Skeletal muscle tissue (tissue), 4 donors: ENCODE results near the gene MALRD1. TPM values are rescaled to one million over a fixed set of nuclear protein-coding genes. Genes with fewer than 3 reads are reported as not detected.

ENCODE experiments used
- H3K27ac ChIP-seq: one replicate; pipeline ENCODE4 v1.7.0; 2013; ENCODE audit warnings: mild to moderate bottlenecking, low read depth, low read length, inconsistent platforms
- H3K27me3 ChIP-seq, 3 donors: one replicate each; pipeline ENCODE4 v1.7.0; 2013; ENCODE audit warnings: low read length in 3 of 3; ENCODE audit not compliant: control insufficient read depth in 3 of 3, insufficient read depth in 3 of 3
- H3K36me3 ChIP-seq, 3 donors: one replicate each; pipeline ENCODE4 v1.7.0; 2013; ENCODE audit warnings: low read length in 3 of 3; ENCODE audit not compliant: control insufficient read depth in 3 of 3, insufficient read depth in 3 of 3
- H3K4me1 ChIP-seq, 3 donors: one replicate each; pipeline ENCODE4 v1.7.0; 2013; ENCODE audit warnings: low read length in 3 of 3, mild to moderate bottlenecking in 3 of 3; ENCODE audit not compliant: control insufficient read depth in 3 of 3, insufficient read depth in 3 of 3
- H3K4me3 ChIP-seq, 3 donors: one replicate each; pipeline ENCODE4 v1.7.0; 2013; ENCODE audit warnings: low read length in 3 of 3
- H3K9ac ChIP-seq, 3 donors: one replicate each; pipeline ENCODE4 v1.7.0; 2013; ENCODE audit warnings: low read length in 3 of 3, mild to moderate bottlenecking in 3 of 3, moderate library complexity in 2 of 3, low read depth in 1 of 3
- H3K9me3 ChIP-seq, 3 donors: one replicate each; pipeline ENCODE4 v1.7.0; 2013; ENCODE audit warnings: low read length in 3 of 3; ENCODE audit not compliant: control insufficient read depth in 3 of 3
- total RNA-seq: library from RNA; depleted of rRNA; stranded (reverse); fragments of >200 nt; gene quantifications from one replicate; pipeline ENCODE4 v1.2.3, GENCODE V29; 2014
- donor health status: Osteomylitis.

Gene MALRD1
- total RNA-seq, 1 donor from 2014 or later, result 2.1 TPM

- Histone ChIP-seq H3K9me3 (no peaks in the 10 kb centered on the region), H3K9ac (no peak overlapping the region)
These were observed 7.4 kb upstream of the MALRD1 start for GRCh38 chr10:19041171-19041570.

GRCh38 chr10:19043431-19043830 is 5.2 kb upstream of the MALRD1 start:
- no peaks in the 10 kb centered on the region for H3K4me1 ChIP-seq
- H3K27ac ChIP-seq, result no peak overlapping the region
- H3K27me3 ChIP-seq, result no peaks in the 10 kb centered on the region
- no peaks in the 10 kb centered on the region for H3K9me3 ChIP-seq
- H3K36me3 ChIP-seq, result no peaks in the 10 kb centered on the region
- no peak overlapping the region for H3K9ac ChIP-seq
- no peak overlapping the region for H3K4me3 ChIP-seq

More at GRCh38 chr10:19041171-19041570, 7.4 kb upstream of the MALRD1 start:
- Histone ChIP-seq H3K4me3 (no peak overlapping the region), H3K36me3 (no peaks in the 10 kb centered on the region), H3K27ac (no peak overlapping the region), H3K4me1 (no peaks in the 10 kb centered on the region), H3K27me3 (no peaks in the 10 kb centered on the region)

GRCh38 chr10:19046679-19047078 is 1.9 kb upstream of the MALRD1 start:
- H3K9me3 ChIP-seq, result no peaks in the 10 kb centered on the region
- no peak overlapping the region for H3K4me3 ChIP-seq
- no peaks in the 10 kb centered on the region for H3K4me1 ChIP-seq
- no peak overlapping the region for H3K27ac ChIP-seq
- no peaks in the 10 kb centered on the region for H3K27me3 ChIP-seq
- no peaks in the 10 kb centered on the region for H3K36me3 ChIP-seq
- no peak overlapping the region for H3K9ac ChIP-seq

GRCh38 chr10:19048891-19049290 is 290 bp downstream of the MALRD1 start:
- H3K9ac ChIP-seq, result no peak overlapping the region
- no peaks in the 10 kb centered on the region for H3K36me3 ChIP-seq
- H3K9me3 ChIP-seq, result no peaks in the 10 kb centered on the region
- no peak overlapping the region for H3K4me3 ChIP-seq
- no peak overlapping the region for H3K27ac ChIP-seq
- no peaks in the 10 kb centered on the region for H3K27me3 ChIP-seq
- H3K4me1 ChIP-seq, result no peaks in the 10 kb centered on the region

DNA sequence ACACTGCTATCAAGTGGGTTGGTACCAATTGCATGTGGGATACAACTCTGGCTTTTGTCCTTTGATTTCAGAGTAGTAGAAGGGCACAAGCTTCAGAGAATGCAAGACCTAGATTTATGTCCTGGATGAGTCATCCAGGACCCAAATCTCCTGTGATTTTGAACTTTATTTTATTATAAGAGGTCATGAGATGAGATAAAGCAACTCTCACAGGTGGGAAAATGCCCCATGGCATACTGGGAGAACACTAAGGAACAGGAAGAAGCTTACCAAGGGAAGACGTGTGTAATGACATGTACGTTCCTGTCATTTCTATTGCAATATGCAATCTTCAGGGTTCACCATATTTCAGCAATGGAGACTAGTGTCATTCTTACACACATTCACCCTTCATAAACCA is 966 bp downstream of the MALRD1 start:
- Histone ChIP-seq H3K9me3 (no peaks in the 10 kb centered on the region), H3K4me1 (no peaks in the 10 kb centered on the region), H3K9ac (no peak overlapping the region), H3K27me3 (no peaks in the 10 kb centered on the region), H3K36me3 (no peaks in the 10 kb centered on the region), H3K4me3 (no peak overlapping the region), H3K27ac (no peak overlapping the region)

DNA sequence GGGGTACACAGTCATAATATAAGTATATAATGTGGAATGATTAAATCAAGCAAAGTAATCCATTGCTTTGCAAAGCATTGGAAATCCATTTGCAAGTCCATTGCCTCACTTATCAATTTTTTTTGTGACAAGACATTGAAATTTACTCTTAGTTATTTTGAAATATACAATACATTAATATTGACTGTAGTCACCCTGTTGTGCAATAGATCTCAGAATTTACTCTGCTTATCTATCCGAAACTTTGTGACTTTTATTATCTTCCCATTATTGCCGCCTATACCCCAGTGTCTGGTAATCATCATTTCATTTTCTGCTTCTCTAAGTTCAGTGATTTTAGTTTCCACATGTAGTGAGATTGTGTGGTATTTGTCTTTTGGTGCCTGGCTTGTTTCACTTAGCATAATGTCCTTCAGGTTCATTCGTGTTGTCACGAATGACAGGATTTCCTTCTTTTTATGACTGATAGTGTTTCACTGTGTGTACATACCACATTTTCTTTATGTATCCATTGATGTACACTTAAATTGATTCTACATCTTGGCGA is 5.8 kb downstream of the MALRD1 start:
- Histone ChIP-seq H3K27ac (no peak overlapping the region), H3K9ac (no peak overlapping the region), H3K4me3 (no peak overlapping the region), H3K36me3 (no peaks in the 10 kb centered on the region), H3K4me1 (no peaks in the 10 kb centered on the region), H3K27me3 (no peaks in the 10 kb centered on the region), H3K9me3 (no peaks in the 10 kb centered on the region)

GRCh38 chr10:19058046-19058445 is 9.4 kb downstream of the MALRD1 start:
- H3K4me1 ChIP-seq, result no peaks in the 10 kb centered on the region
- no peak overlapping the region for H3K27ac ChIP-seq
- H3K36me3 ChIP-seq, result no peaks in the 10 kb centered on the region
- H3K9me3 ChIP-seq, result no peaks in the 10 kb centered on the region
- no peak overlapping the region for H3K4me3 ChIP-seq
- H3K27me3 ChIP-seq, result no peaks in the 10 kb centered on the region
- no peak overlapping the region for H3K9ac ChIP-seq

DNA sequence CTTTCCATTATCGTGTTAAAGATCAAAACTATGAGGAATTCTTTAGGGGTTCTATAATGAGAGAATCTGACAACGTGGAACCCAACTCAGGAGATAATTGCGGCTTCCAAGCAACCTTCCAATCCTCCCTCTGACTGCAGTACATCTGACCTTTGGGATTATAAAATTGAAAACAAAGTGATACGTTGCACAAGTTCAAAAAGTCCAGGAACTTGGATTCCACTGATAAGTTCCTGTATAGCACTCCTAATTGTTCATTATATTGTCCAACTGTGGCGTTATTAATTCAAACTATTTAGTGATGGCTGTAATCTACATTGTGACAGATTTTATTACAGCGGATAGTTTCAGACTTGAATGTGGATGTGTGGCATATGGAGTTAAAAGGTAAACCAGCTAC is 15.4 kb downstream of the MALRD1 start:
- H3K4me1 ChIP-seq, result no peaks in the 10 kb centered on the region

GRCh38 chr10:19071946-19072345 is 23.3 kb downstream of the MALRD1 start:
- no peaks in the 10 kb centered on the region for H3K36me3 ChIP-seq
- no peaks in the 10 kb centered on the region for H3K27me3 ChIP-seq
- no peak overlapping the region for H3K9ac ChIP-seq
- no peak overlapping the region for H3K27ac ChIP-seq
- H3K4me1 ChIP-seq, result no peaks in the 10 kb centered on the region
- no peak overlapping the region for H3K4me3 ChIP-seq
- no peaks in the 10 kb centered on the region for H3K9me3 ChIP-seq

More for the DNA sequence above, 15.4 kb downstream of the MALRD1 start:
- H3K9me3 ChIP-seq, result no peaks in the 10 kb centered on the region
- no peak overlapping the region for H3K27ac ChIP-seq
- H3K4me3 ChIP-seq, result no peak overlapping the region
- no peak overlapping the region for H3K9ac ChIP-seq
- no peaks in the 10 kb centered on the region for H3K36me3 ChIP-seq
- H3K27me3 ChIP-seq, result no peaks in the 10 kb centered on the region

DNA sequence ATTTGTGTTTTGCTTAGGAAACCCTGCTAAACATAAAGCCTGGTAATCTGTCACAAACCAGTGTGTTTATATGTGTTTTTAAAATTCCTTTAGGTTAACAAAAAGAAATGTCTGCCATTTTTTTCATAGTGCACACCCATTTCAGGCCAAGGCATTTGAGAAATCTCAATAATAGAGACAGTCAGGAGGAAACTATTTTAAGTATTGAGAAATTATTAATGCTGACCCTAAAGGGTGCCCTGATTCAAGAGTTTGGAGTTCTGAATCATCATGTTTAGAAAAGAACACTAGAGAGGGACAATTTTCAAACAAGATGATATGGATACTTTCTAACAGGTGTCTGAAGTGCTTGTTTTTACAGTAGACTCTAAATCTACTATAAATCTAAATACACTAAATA is 28.7 kb downstream of the MALRD1 start:
- Histone ChIP-seq H3K9ac (no peak overlapping the region), H3K4me3 (no peak overlapping the region), H3K36me3 (no peaks in the 10 kb centered on the region), H3K27ac (no peak overlapping the region), H3K4me1 (no peaks in the 10 kb centered on the region), H3K9me3 (no peaks in the 10 kb centered on the region), H3K27me3 (no peaks in the 10 kb centered on the region)
